Ramos (cell line): ENCODE measurements around the gene PHACTR2.
"Not testable (repeated sequence)": the region's sequence is repeated elsewhere in the genome, so short reads cannot be mapped to it uniquely, and the experiment has no call there.

Source experiments
- in situ Hi-C: fragments of 300-500 bp; cut with MboI; formaldehyde crosslinking; loops from one replicate; pipeline ENCODE4 v1.14.3; 2022; ENCODE audit warnings: low sequenced_read_pairs; ENCODE audit not compliant: unreplicated experiment

The PHACTR2 gene

DNA sequence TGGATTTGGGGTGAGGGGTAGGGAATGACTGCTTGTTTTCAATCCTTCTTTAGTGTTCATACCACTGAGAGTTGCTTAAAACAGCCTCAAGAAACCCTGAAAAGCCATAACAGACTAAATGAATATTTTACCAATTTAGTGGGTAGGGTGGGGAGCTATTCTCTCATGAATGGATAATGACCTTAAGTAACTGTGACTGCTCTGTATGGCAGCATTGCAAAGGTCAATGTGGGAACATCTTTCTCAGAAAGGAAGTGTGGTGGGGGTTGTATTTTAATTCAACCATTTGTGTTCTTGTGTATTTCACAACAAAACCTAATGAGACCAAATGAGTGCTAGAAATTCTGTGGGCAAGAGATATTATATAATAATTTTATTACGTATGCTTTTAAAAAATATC is 55.7 kb downstream of the PHACTR2 start:
- in situ Hi-C loops = no loop called here

DNA sequence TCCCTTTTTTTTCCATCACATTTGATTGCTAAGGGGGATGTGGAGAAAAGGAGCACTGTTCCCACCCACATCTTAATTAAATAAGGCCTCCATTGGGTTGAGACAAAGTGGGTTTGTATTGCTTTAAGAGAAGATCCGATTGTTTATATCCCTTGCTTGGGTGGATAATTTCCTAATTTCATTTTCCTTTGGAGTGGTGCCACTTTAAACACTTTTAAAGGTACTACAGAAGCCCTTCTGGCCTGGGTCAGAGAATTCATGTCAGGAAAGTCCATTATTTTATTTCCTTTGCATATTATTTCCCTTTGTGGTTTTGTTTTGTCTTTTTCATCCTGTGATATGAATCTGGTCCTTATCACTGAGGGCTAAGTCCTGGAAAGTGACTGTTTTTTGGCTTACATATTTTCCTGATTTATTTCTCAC is 56.9 kb downstream of the PHACTR2 start:
- in situ Hi-C loops = no loop called here

GRCh38 chr6:143738072-143738690 is 60.4 kb downstream of the PHACTR2 start:
- in situ Hi-C loops = not testable (repeated sequence)

DNA sequence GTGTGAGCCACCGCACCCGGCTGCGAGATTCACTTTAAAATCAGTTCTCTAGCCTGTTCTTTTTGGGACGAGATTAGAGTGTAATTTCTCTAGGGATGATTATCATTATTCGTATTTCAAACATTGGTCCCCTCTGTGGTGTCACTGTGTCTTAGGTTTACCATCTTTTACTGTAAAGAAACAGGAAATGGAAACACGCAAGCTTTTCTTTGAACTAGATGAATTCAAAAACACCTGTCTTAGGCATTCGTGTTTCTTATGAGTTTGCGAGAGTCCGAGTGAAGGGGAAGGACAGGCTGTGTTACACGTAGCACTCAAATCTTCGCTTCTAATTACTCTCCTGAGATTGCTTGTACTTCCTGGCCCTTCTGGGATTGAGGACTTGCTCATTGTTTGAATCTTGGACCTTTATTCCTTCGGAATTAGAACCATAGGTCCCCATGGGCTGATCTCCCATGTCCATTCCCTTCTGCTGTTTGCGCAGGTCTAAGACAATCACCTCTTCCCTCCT is 61.6 kb downstream of the PHACTR2 start:
- in situ Hi-C loops = no loop called here

DNA sequence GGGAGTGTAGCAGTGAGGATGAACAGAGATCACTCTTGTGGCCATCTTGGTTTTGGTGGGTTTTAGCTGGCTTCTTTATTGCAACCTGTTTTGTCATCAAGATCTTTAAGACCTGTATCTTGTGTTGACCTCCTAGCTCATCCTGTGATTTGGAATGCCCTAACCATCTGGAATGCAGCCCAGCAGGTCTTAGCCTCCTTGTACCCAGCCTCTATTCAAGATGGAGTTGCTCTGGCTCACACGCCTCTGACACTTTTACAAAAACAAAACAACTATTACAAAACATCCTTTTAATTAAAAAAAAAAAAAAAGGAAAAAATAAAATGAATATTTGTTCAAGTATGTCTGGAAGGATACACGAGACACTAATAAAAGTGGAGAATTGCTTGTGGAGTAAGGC is 62.4 kb downstream of the PHACTR2 start:
- in situ Hi-C loops = no loop called here

- in situ Hi-C loops = no loop called here
Observed at GRCh38 chr6:143741480-143741879, 63.7 kb downstream of the PHACTR2 start.

DNA sequence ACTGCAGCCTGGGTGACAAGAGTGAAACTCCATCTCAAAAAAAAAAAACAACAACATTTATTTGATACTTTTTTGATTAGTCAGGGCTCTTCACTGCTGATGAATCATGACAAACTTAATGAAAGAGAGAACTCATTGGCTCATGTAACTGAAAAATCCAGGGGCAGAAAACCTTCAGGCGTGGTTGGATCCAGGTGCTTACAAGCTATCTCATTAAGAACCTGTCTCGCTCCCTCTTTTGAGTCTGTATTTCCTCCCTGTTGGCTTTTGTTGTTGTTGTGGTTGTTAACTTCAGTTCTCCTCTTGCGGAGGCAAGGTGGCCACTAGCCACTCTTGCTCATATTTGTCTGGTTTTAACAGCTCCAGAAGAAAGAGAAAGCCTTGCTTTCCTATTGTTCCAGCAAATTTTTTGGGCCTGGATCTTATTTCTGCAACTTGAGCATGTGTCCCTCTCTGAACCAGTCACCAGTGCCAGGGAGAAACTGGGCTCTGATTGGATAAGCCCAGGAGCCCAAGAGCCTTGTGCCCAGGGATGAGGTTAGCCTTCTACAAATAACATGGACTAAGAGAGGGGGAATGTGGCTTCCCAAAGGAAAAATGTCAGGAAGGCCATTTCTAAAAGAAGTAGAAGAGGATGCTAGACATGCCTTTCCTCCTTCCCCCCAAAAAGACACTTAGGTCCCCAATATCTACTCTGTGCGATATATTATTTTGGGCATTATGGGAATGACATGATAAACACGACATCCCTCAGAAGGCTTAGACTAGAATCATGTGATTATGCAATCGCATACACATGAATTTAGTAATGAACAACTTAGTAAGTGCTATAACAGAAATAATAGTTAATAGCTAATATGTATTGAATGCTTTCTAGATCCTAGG is 64.5 kb downstream of the PHACTR2 start:
- in situ Hi-C loops = no loop called here

- in situ Hi-C loops = no loop called here
Observed at GRCh38 chr6:143742955-143743255, 65.1 kb downstream of the PHACTR2 start.

GRCh38 chr6:143743301-143744166 is 65.8 kb downstream of the PHACTR2 start:
- in situ Hi-C loops = no loop called here

- in situ Hi-C loops = no loop called here
Observed at GRCh38 chr6:143744551-143745165, 66.9 kb downstream of the PHACTR2 start.

GRCh38 chr6:143745166-143746133 is 67.7 kb downstream of the PHACTR2 start:
- in situ Hi-C loops = no loop called here

GRCh38 chr6:143746202-143747119 is 68.7 kb downstream of the PHACTR2 start:
- in situ Hi-C loops = no loop called here

DNA sequence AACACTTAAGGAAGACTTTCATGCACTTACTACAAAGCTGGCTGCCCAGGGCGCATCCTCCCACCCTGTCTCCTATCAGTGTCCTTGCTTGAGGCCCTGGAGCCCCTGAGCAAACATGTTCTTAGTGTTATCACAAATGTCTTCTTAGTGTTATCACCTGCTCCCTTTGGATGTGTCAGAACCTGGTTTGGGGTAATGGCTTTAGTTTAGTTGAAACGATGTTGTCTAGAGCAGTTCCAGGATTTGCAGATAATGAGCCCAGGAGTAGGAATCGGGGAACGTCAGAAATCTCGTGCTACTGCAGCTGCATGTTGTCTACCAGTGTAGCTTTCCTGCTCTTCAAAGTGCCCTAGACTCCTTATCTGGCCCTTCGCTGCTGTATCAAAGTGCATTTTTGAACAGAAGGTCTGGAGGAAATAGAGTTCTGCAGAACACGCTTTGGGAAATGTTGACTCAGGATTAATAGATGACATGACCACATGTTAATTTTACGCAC is 69.6 kb downstream of the PHACTR2 start:
- in situ Hi-C loops = no loop called here

DNA sequence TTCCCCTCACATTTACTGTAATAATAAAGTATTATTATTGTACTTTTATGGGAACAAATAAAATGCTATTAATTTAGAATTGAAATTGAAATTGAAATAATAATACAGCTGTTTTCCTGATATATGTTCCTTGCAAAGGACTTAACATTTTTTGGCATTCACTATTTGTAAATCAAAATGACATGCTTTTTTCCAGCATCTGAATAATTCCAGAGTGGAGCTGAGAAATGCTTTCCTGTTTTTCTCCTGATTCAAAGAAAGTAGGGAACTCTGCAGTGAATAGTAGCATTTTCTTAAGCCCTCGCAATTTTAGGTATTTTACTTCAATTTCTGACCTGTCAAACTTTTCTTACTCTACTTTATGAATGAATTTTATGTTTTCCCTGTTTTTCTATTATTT is 72.1 kb downstream of the PHACTR2 start:
- in situ Hi-C loops = no loop called here

GRCh38 chr6:143750877-143751276 is 73.1 kb downstream of the PHACTR2 start:
- in situ Hi-C loops = no loop called here

- in situ Hi-C loops = no loop called here
Observed at GRCh38 chr6:143752459-143752858, 74.7 kb downstream of the PHACTR2 start.

- in situ Hi-C loops = no loop called here
Observed at GRCh38 chr6:143753678-143754077, 75.9 kb downstream of the PHACTR2 start.

DNA sequence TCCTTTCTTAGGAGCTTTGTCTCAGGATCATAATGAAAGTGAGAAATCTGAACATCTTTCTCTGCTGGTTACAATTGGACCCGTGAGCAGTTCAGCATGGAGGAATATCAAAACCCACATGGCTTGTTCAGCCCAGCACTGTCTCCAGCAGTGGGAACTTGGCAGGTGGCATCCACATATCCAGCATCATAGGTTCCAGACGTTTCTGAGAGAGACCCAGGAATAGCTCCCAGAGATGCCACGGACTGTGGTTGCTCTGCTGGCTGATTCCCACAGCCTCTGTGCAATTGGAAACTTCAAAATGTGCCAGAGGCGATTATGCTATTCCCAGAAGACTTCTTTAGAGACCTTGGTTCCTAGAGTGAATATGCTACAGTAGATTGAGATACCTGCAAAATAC is 76.4 kb downstream of the PHACTR2 start:
- in situ Hi-C loops = no loop called here
